AG09319 (cell line): ENCODE data around the gene MROH7.

ENCODE experiments used
- DNase-seq: peaks from one replicate; pipeline ENCODE4 v3.0.0-alpha.2; 2010; ENCODE audit warnings: low read depth; ENCODE audit errors: extremely low read depth
- CTCF ChIP-seq: IDR thresholded peaks from 2 replicates; pipeline ENCODE4 v1.5.1; 2011; ENCODE audit warnings: low read depth, mild to moderate bottlenecking, inconsistent platforms, low read length, moderate library complexity

The MROH7 gene

GRCh38 chr1:54686155-54686554 is 44.6 kb downstream of the MROH7 start:
- no peak for TF ChIP-seq CTCF
- no peak for DNase-seq

DNA sequence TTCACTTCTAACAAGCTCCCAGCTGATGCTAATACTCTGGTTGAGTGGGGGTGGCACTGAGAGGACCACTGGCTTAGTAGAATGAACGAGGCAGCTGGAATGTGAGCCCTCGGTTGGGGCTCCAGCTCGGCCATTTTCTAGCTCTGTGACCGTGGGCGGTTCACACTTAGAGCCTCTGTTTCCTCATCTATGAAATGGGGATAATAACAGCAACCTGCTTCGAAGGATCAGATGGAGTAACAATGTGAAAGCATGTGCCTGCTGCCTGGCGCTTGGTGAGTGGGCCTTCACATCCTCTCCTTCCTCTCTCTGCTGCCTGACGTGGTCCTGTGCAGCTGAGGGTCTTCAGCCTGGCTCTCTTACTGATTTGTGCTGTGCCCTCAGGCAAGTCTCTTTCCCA is 53.2 kb downstream of the MROH7 start:
- DNase-seq = no peak
- no peak for TF ChIP-seq CTCF

DNA sequence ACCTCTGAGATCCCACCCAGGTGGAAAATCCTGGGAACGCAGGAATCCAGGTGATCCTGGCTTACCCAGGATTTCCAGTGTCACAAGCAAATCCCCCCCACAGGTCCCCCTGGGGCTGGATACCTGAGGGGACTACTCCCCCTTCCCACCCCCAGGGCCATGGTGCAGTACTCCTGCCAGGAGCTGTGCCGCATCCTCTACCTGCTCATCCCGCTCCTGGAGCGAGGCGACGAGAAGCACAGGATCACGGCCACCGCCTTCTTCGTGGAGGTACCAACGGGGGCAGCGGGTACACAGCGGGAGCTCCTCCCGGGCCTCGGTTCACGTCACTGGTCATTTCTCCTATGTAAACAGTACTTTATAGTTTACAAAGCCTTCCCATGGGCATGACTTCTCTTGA is 53.6 kb downstream of the MROH7 start:
- DNase-seq = no peak
- no peak for TF ChIP-seq CTCF

GRCh38 chr1:54695764-54696163 is 54.2 kb downstream of the MROH7 start:
- DNase-seq = no peak
- TF ChIP-seq CTCF = no peak

DNA sequence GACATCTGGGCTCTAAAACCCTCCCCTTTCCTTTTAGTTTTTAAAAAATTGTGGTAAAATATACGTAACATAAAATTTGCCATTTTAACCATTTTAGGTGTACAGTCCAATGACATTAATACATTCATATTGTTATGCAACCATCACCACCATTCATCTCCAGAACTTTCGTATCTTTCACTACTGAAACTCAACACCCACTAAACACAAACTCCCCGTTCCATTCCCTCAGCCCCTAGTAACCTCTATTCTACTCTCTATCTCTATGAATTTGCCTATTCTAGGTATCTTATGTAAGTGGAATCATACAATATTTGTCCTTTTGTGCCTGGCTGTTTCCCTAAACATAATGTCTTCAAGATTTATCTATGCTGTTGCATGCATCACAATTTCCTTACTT is 54.7 kb downstream of the MROH7 start:
- TF ChIP-seq CTCF = no peak
- no peak for DNase-seq

GRCh38 chr1:54697896-54698295 is 56.3 kb downstream of the MROH7 start:
- no peak for TF ChIP-seq CTCF
- no peak for DNase-seq

GRCh38 chr1:54698346-54698745 is 56.8 kb downstream of the MROH7 start:
- no peak for TF ChIP-seq CTCF
- no peak for DNase-seq
